Kidney epithelial cell (primary cell): ENCODE data around the gene DAPK2. TPM values are rescaled to one million over a fixed set of nuclear protein-coding genes. Genes with fewer than 3 reads are reported as not detected.

Source experiments
- DNase-seq: peaks from one replicate; pipeline ENCODE4 v3.0.0-alpha.2; 2010; ENCODE audit warnings: low read depth
- H3K27me3 ChIP-seq: 2 replicates; pipeline ENCODE4 v1.6.0; 2011; ENCODE audit warnings: low read length; ENCODE audit not compliant: control insufficient read depth, insufficient read depth
- H3K36me3 ChIP-seq: 2 replicates; pipeline ENCODE4 v1.5.1; 2011; ENCODE audit warnings: low read length; ENCODE audit not compliant: control insufficient read depth, insufficient read depth
- H3K4me3 ChIP-seq: 2 replicates; pipeline ENCODE4 v1.5.1; 2011; ENCODE audit warnings: low read depth, mild to moderate bottlenecking, control low read depth, low read length
- total RNA-seq: library from RNA; depleted of rRNA; stranded (reverse); fragments of >200 nt; gene quantifications from 2 replicates; pipeline ENCODE4 v1.2.3, GENCODE V29; 2015
- TF ChIP-seq, protein P1 (sequence below): IDR thresholded peaks from 2 replicates; pipeline ENCODE4 v1.5.1; 2011; ENCODE audit warnings: mild to moderate bottlenecking, moderate library complexity, low read length, control low read depth, inconsistent platforms; ENCODE audit not compliant: insufficient read depth, poor library complexity, severe bottlenecking

The DAPK2 gene
- total RNA-seq, 1 donor from 2014 or later: 0.21 TPM

- H3K4me3 ChIP-seq: no peak overlapping the region
- DNase-seq: no peak
- TF ChIP-seq, protein P1, sequence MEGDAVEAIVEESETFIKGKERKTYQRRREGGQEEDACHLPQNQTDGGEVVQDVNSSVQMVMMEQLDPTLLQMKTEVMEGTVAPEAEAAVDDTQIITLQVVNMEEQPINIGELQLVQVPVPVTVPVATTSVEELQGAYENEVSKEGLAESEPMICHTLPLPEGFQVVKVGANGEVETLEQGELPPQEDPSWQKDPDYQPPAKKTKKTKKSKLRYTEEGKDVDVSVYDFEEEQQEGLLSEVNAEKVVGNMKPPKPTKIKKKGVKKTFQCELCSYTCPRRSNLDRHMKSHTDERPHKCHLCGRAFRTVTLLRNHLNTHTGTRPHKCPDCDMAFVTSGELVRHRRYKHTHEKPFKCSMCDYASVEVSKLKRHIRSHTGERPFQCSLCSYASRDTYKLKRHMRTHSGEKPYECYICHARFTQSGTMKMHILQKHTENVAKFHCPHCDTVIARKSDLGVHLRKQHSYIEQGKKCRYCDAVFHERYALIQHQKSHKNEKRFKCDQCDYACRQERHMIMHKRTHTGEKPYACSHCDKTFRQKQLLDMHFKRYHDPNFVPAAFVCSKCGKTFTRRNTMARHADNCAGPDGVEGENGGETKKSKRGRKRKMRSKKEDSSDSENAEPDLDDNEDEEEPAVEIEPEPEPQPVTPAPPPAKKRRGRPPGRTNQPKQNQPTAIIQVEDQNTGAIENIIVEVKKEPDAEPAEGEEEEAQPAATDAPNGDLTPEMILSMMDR: no peak
- H3K36me3 ChIP-seq: no peaks in the 10 kb centered on the region
- no peaks in the 10 kb centered on the region for H3K27me3 ChIP-seq
Observed at GRCh38 chr15:63899193-63899592, 147.1 kb downstream of the DAPK2 start.

GRCh38 chr15:63896336-63897115 lies 149.8 kb downstream of the DAPK2 start:
- DNase-seq: no peak
- Histone ChIP-seq H3K36me3 (no peaks in the 10 kb centered on the region), H3K4me3 (no peak overlapping the region), H3K27me3 (no peaks in the 10 kb centered on the region)
- TF ChIP-seq, protein P1: no peak

- no peaks in the 10 kb centered on the region for H3K36me3 ChIP-seq
- TF ChIP-seq, protein P1: no peak
- no peak overlapping the region for H3K4me3 ChIP-seq
- DNase-seq: no peak
- no peaks in the 10 kb centered on the region for H3K27me3 ChIP-seq
Observed at GRCh38 chr15:63895787-63896218, 150.5 kb downstream of the DAPK2 start.

DNA sequence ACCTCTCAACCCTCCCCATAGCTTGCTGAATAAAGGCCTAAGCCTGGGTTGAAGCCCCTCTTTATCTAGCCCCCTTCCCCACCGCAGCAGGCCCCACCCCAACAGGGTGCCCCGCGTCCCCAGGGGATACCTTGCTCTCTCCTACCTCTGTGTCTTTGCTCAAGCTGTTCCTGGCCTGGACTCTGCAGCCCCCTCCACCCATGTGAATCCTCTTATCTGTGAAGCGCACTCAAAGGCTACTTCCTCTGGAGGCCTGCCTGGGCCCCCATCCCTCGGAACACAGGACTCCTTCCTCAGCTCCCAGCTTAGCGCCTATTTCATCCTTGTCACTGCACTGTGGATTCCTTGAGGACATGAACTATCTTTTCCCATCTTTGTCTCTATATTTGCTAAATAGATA lies 151.1 kb downstream of the DAPK2 start:
- DNase-seq: no peak
- H3K4me3 ChIP-seq: no peak overlapping the region
- TF ChIP-seq, protein P1: no peak

GRCh38 chr15:63894662-63894949 lies 151.7 kb downstream of the DAPK2 start:
- H3K36me3 ChIP-seq: no peaks in the 10 kb centered on the region
- H3K4me3 ChIP-seq: no peak overlapping the region
- no peak for DNase-seq
- H3K27me3 ChIP-seq: no peaks in the 10 kb centered on the region
- TF ChIP-seq, protein P1: no peak

More for the DNA sequence above, 151.1 kb downstream of the DAPK2 start:
- Histone ChIP-seq H3K27me3 (no peaks in the 10 kb centered on the region), H3K36me3 (no peaks in the 10 kb centered on the region)

- DNase-seq: no peak
- TF ChIP-seq, protein P1: no peak
- no peaks in the 10 kb centered on the region for H3K27me3 ChIP-seq
- no peaks in the 10 kb centered on the region for H3K36me3 ChIP-seq
- no peak overlapping the region for H3K4me3 ChIP-seq
Observed at GRCh38 chr15:63893866-63894661, 152.2 kb downstream of the DAPK2 start.
